Measurements from ENCODE around the gene HARS2.
"Not testable (repeated sequence)": the region's sequence is repeated elsewhere in the genome, so short reads cannot be mapped to it uniquely, and the experiment has no call there.

HARS2 gene

DNA sequence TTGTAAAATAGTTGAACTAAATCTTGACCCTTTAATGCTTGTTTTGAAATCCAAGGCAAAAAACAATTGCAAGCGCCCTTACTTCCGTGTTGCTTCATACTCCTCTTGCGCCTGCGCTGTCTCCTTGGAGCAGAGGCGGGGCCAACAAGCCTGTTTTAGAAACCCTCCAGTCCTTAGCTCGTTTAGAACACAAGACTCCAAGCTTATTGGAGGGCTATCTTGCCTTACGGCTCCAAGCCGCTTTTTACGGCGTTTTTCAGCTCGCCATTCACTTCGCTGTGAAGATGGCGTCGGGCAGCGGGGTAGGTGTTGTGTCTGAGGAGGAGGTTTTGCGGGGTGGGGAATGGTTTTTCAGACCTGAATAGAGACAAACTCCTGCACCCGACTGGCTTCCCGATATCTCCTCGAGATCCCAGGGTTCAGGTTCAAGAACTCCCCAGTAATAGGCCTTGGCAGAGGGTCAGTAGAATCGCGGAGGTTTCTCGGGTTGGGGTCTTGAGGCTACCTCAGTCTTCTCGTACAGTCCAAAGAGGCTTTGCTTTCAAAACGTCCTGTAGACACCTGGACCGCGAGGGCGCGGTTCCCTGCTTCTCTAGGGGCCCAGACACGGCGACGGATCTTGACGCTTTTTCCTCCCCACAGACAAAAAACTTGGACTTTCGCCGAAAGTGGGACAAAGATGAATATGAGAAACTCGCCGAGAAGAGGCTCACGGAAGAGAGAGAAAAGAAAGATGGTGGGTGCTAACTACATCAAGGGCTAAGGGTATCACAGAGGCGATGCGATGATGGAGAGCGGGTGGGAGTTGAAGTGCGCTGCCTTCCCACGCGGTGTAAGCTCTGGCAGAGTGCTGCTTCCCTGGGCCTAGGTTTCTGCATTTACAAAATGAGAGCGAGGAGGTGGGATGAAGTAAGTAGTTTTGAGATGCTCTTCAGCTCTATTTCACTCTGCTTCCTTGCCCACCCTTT is 9.2 kb downstream of the HARS2 start, which contains the start of gene ZMAT2:
Gene ZMAT2 (plus strand): TSS at position 271 of the 968 bp plus-strand sequence. CDS start 14 bp downstream, at position 285.
- peak; percentile 94 for DNase-seq

DNA sequence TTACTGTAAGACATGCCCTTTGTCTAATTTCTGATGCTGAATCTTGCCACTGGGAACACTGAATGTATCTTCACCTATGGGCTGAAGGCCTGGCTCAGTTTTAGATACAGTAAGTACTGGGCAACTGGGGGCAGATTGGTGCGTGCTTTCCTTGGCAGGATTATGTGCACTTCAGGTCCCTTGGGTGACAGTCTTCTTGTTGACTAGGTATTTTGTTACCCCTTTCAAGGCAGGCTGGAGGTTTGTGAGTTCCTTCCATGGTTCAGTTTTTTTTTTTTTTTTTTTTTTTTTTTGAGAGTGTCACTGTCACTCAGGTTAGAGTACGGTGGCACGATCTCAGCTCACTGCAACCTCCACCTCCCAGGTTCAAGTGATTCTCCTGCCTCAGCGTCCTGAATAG is 16.6 kb downstream of the HARS2 start:
- no peak for DNase-seq

- DNase-seq, result not testable (repeated sequence)
Measured at GRCh38 chr5:140708787-140709186, 17.5 kb downstream of the HARS2 start.

DNA sequence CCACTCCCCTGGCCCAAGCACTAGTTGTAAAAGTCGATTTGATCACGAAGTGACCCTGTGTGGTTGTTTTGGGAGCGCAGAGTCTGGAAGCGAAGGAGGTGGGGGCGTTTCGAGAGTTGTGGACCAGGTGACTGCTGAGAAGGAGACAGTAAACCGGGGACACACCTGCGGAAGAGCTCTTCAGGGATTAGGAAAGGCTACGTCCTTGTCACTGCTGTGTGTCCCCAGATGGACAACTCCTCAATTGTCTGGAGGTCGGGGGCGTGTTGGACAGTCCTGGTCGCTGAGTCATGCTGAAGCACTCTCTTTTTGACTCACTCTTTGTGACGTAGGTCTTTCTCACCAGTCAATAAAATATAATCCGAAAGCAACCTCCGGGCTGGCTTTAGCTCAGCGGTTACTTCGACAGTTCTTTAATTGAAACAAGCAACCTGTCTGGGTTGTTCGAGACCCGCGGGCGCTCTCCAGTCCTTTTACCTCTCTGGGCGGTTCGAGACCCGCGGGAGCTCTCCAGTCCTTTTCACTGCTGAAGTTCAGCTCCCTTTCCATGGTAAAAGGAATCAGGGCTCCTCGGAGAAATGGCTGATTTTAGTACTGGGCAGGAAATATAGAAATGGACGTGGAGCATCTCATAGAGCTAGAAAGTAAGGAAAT is 19.8 kb downstream of the HARS2 start:
- DNase-seq, result peak; percentile 88

DNA sequence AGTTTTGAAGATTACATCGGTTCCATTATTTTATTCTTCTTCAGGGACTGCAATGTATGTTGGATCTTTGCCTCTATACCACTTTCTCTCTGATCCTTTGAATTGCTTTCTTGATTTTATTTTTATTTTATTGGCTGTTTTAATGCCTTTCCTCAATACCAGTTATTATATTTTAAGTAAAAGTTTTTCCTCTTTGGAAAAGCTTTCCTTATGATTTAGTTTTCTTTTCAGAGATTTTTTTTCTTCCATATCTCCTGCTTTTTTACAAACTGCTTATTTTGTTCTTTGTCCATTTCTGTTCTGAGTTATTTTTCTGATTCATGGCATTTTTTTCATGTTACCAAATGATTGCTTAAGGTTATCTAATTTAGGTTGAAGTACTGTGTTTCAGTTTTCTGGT is 20.5 kb downstream of the HARS2 start:
- no peak for DNase-seq

DNA sequence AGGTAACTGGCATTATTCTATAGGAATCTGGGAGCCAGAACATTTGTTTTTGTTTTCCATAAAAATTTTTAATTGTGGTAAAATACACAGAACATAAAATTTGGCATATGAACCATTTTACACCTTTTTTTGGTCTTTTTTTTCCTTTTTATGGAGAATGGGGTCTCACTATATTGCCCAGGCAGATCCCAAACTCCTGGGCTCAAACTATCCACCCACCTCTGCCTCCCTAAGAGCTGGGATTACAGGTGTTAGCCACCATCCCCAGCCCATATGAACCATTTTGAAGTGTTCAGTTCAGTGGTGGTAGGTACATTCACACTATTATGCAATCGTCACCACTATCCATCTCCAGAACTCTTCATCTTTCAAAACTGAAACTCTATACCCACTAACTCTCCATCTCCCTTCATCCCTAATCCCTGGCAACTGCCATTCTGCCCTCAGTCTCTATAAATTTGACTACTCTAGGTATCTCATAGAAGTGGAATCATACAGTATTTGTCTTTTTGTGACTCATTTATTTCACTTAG is 22.4 kb downstream of the HARS2 start:
- no peak for DNase-seq

DNA sequence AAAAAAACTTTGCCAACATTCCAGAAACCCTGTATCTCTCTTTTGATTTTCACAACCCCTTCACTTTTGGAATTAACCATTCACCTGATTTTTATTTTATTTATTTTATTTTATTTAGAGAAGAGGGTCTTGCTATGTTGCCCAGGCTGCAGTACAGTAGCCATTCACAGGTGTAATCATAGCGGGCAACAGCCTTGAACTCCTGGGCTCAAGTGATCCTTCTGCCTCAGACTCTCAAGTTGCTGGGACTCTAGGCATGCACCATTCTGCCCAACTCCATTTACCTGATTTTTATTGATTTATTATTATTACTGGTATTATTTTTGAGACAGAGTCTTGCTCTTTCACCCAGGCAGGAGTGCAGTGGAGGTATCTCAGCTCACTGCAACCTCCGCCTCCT is 25.0 kb downstream of the HARS2 start:
- not testable (repeated sequence) for DNase-seq

- no peak for DNase-seq
Measured at GRCh38 chr5:140718266-140718592, 27.0 kb downstream of the HARS2 start.

DNA sequence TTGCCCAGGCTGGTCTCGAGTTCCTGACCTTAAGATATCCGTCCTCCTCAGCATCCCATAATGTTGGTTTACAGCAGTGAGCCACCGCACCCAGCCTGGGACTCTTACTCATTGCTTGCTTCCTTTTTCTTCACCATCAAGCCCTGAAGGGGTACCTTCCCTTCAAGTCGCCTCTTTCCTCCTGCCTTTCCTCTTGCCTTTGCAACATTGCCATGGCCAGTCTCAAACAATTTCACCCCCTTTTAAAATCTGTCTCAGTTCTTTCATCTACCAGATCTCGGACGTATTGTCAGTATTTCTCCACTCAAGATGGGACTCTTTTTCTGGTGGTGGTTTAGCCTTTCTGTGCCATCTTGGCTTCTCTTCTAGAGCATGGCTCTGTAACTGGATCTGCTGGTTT is 29.5 kb downstream of the HARS2 start:
- DNase-seq, result not testable (repeated sequence)

GRCh38 chr5:140721395-140721794 is 30.1 kb downstream of the HARS2 start:
- DNase-seq, result not testable (repeated sequence)

DNA sequence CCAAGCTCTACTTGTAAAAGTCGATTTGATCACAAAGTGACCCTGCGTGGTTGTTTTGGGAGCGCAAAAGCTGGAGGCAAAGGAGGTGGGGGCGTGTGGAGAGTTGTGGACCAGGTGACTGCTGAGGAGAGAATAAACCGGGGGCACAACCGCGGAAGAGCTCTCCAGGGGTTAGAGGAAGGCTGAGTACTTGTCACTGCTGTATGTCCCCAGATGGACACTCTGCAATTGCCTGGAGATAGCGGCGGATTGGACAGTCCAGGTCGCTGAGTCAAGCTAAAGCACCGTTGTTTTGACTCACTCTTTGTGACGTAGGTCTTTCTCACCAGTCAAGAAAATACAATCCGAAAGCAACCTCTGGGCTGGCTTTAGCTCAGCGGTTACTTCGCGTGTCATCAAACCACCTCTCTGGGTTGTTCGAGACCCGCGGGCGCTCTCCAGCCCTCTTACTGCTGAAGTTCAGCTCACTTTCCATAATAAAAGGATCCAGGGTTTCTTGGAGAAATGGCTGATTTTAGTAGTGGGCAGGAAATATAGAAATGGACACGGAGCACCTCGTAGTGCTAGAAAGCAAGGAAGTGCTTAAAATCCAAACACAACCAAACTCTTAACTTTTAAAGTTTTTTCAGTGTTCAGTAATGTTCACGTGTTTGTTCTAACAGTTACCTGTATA is 34.7 kb downstream of the HARS2 start:
- DNase-seq, result peak; percentile 46

DNA sequence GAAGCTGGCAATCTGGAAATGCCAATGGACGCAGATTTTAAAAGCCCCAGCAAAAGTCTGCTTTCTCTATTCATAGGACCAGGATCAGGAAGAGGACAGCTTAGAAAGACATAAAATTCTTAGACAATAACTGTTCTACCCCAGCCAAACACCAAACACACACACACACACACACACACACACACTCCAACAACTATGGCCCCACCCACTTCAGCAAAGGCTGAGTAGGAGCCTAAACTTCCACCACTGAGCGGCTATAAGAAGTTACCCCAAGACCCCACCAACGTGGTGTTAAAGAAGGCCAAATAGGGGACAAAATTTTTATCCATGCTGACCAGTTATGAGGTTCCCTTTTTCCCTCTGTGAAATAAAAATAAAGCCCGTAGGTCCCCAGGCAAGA is 41.8 kb downstream of the HARS2 start:
- DNase-seq, result no peak

DNA sequence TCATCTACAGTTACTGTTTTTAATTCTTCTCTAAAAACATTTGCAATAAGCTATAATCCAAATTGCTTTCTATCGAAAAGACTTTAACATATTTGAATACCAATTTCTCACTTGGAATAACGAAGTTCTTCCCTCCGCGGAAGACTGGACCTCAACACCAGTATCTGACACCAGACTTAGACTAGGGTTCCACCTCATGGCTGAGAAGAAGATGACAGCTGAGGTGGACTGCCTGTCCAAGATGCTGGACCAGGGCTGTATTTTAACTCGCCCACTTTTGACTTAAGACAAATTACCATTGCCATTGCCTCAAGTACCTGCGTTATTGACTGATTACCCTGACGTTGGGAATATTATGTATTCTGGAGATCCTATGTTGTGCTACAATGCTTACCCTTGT is 43.1 kb downstream of the HARS2 start:
- no peak for DNase-seq

- DNase-seq, result no peak
Measured at GRCh38 chr5:140737486-140737885, 46.2 kb downstream of the HARS2 start.

GRCh38 chr5:140741967-140742366 is 50.7 kb downstream of the HARS2 start:
- no peak for DNase-seq
